Activated CD8-positive, alpha-beta memory T cell treated with anti-CD3 and anti-CD28 coated beads for 36 hours (primary cell): Measurements from ENCODE around the gene TXNDC5. TPM values are rescaled to one million over a fixed set of nuclear protein-coding genes. Genes with fewer than 3 reads are reported as not detected.

Experiments
- CTCF ChIA-PET: fragments of 350-600 bp; sonication (Branson Sonifier 250); formaldehyde crosslinking; loops from one replicate; lab custom pipeline; 2021; ENCODE audit warnings: antibody characterized with exemption; lab: Charles Lee
- POLR2A ChIA-PET: fragments of 350-600 bp; sonication (Branson Sonifier 250); formaldehyde crosslinking; loops from one replicate; lab custom pipeline; 2021; ENCODE audit warnings: antibody characterized with exemption; lab: Charles Lee
- total RNA-seq, 2 experiments: library from RNA; stranded (reverse); gene quantifications; one replicate each; pipeline ENCODE4 v1.2.3, GENCODE V29; 2021

TXNDC5 gene
- total RNA-seq = 10 to 100 TPM; 85.5 to 89.4 TPM

DNA sequence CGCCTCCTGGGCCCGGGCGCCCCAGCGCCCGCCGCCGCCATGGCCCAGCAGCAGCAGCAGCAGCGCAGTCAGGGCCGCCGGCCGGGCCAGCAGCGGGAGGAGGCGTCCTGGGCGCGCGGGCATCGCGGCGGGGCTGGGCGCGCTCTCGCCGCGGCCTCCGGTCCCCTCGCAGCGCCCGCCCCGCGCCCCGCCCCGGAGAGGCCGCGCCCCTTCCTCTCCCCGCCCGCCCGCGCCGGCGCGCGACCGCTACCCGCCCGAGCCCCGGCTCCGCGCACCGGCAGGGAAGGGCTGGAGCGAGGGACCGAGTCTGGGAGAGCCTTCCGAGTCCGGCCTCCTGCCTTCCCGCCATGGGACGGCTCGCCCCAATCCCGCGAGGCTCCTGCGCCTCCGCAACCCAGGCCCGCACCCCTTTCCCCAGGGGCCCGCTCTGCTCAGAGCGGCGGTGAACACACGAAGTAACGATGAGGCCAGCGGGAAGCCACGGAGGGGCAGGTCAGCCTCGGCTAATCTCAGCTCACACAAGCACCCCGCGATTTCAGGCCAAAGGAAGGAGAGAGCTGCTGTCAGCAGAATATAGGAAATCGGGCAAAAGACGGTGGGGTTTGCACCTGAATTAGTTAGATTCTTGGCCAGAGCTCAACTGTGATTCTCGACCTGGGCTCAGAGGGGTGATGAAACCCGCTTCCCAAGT is at the start of gene TXNDC5:
TSS of gene TXNDC5 (minus strand) at position 135 of the 691 bp plus-strand sequence. CDS start at position 123, 12 bp downstream.
- POLR2A ChIA-PET = interaction anchor here (1.5 kb wide), 2 partner anchors 153 to 155 kb away, joined by 3 read pairs; partner anchors contain the start of gene BLOC1S5
- CTCF ChIA-PET = interaction anchor here (1.2 kb wide), 1 partner anchor 153 kb away, joined by 3 read pairs; the partner anchor contains the start of gene BLOC1S5

DNA sequence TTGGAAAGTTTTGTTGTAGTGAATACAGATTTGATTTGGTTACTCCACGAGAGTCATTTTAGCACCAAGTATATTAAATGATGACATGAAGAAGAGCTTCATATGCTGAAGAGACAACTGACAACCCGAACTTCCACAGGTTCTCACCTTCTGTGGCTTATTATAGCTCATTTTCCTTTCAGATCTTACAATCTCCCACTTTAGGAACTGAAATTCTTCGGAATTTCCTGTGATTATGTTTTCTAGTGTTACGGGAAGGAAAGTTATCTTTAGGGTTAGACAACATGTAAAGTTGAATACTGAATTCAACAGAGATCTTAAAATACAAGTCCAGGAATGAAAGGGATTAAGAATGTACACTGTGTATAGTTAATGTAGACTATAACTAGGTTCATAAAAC is 49.6 kb upstream of the TXNDC5 start:
- CTCF ChIA-PET = interaction anchor here (1.2 kb wide), 1 partner anchor 21 kb away, joined by 4 read pairs; no protein-coding TSS in a partner anchor
- POLR2A ChIA-PET = no interaction called here

DNA sequence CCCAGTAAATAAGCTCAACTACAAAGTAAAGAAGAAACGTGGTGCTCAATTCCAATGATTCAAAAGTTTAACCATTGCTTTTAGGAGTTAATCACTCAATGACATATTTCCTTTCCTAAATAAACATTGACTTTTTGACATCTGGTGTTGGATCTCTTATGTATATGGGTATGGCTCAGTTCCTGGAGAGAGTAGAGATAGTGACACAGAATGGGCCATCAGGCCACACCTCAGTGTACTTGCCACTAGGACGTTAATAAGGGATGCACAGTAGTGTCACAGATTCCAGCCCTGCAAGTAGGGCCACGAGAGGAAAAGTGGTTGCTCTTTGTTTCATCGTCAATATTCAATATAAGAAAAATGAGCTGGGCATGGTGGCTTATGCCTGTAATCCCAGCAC is 48.9 kb upstream of the TXNDC5 start:
- ChIA-PET POLR2A (no interaction called here), CTCF (interaction anchor here (1.2 kb wide), 1 partner anchor 20 kb away, joined by 4 read pairs; no protein-coding TSS in a partner anchor)

DNA sequence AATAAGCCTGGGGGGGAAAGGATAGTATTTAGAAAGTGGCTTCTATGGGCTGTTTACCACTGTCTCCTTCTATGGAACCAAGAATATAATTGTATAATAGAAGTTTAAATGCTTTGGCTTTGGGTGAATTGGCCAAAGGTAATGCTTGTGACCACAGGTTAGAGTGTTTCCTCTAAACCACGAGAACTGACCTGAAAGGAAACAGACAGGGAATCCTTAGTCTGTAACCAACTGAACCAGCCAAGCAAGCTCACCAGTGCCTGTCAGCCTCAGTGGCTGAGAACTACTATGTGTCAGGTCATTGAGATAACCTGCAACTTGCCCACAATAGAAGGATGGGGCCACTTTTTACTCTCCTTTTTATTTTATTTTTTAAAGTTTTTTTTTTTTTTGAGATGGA is 47.9 kb upstream of the TXNDC5 start:
- ChIA-PET POLR2A (no interaction called here), CTCF (no interaction called here)

DNA sequence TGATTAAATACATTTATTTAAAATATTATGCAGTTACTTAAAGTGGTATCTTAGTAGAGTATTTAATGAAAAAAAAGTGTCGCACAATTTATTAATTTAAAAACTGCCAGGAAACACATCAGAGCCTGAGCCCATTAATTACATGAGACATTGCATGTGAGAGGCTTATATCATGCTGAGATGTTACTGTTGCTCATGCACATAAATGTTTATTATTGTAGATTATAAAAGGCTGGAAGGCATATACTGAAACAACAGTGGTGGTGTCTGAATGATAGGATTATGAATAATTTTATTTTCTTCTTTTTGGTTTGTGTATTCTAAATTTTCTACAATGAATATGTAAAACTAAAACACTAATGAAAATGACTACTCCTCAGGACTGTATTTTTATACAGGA is 45.7 kb upstream of the TXNDC5 start:
- ChIA-PET CTCF (no interaction called here), POLR2A (no interaction called here)

DNA sequence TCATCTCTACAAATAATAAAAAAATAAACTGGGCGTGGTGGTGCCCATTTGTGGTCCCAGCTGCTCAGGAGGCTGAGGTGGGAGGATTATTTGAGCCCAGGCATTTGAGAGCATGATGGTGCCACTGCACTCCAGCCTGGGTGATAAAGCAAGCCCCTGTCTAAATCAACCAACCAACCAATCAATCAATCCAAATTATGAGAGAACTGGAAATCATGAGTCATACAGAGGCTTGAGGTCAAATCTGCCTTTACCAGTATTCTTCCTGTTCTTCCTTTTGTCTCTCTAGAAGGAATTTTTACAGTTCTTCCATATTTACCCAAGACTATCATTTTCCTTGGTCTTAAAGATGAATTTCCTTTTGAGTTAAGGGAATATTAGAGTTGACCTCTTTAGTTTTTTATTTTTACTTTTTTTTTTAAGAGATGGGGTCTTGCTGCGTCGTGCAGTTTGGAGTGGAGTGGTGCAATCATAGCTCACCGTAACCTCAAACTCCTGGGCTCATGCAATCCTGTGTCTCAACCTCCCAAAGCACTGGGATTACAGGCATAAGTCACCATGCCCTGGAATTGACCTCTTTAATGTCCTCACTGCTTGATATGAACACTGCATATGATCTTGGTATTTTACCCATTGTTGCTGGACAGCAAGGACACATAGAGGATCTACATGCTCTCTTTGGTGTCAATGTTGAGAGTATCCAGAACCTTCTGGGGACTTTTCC is 44.1 kb upstream of the TXNDC5 start:
- ChIA-PET CTCF (no interaction called here), POLR2A (no interaction called here)

DNA sequence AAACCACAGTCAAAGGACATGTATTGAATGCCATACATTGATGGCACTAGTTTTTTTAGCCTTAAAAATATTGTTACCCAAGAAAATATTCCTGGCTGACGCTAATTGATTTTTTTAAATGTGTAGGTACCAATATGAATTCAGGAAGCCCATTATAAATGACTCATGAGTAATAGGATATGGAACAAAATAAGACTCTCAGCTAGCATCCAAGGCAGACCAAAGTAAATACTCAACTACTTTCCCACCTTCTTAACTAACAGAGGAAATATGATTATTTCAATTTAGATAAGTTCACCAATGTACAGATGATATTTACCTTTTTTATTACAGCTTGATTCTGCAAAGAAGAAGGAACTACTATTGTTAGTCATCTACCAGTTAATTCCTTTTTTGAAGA is 43.2 kb upstream of the TXNDC5 start:
- ChIA-PET CTCF (no interaction called here), POLR2A (no interaction called here)

DNA sequence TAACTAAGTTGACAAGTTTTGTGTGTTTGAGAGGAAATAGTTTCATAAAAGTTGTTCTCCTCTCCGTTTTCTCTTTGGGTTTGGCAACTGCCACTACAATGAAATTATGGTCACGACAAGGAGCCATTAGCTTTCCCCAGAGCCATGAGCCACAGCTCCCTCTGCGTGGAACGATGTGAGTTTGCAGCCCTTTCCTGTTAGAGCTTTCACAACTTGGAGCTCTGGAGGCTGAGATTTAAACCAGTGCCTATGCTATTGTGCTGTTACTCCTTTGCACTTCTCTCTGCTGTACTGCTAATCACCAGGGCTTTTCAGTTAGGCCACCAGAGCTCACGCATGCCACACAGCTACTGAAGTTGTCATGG is 29.3 kb upstream of the TXNDC5 start:
- CTCF ChIA-PET = interaction anchor here (1.1 to 1.3 kb wide), 3 partner anchors 11 to 66 kb away, joined by 3 to 4 read pairs (median 3); no protein-coding TSS in a partner anchor
- POLR2A ChIA-PET = no interaction called here

DNA sequence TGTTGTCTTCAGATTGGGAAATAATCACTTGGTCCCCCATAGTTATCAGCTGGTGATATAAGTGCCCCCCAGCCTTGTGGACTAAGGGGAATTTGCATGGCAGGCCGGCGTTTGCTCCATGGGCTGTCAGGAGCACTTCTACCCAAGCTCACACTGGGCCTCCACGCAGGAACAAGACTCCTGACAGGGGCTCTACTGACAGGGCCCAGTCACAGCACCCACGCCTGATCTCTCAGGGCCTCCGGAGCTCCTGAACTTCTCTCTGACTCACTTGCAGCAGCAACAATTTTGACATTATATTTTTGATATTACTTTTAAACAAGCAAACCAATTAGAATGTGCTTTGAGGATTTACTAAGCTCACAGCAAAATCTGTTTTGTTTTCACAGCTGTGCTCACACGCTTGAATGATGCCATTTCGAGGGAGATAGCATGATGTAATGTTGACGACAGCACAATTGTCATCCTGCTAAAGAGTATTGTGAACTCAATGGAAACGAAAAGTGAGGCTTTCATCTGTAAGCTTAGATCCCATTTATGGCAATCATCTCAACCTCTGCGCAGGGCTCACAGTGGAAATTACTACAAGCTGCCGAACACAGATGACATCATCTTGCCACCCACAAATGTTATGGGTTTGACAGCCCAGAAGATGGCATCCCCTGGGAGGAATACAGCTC is 28.7 kb upstream of the TXNDC5 start:
- CTCF ChIA-PET = interaction anchor here (1.1 to 1.3 kb wide), 3 partner anchors 12 to 67 kb away, joined by 3 to 4 read pairs (median 3); no protein-coding TSS in a partner anchor
- POLR2A ChIA-PET = no interaction called here

DNA sequence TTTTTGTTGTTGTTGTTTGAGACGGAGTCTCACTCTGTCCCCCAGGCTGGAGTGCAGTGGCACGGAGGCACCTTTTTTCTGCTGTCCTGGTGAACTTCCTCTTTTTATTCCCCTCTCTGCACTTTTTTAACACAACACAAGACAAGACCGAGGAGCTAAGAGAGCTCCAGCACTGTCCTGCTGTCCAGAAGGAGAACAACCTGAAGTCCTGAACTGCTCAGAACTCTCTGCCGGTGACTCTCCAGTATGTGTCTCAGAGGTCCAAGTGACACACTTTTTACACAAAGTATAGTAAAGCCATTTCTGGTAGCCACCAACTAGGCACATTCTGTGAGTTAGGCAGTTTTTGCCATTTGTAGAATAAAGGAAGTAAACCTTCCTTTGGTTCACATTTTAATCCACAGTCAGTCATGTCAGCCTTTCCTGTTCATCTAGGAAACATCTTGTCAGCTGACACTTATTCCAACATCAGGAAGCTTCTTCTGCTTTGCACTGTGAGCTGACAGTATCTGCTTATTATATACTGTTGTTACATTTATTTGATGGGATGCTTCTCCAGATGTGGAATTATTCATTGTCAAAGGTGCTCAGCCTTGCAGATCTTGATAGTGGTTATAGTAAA is 28.1 kb upstream of the TXNDC5 start:
- CTCF ChIA-PET = interaction anchor here (1.2 to 1.3 kb wide), 2 partner anchors 13 to 68 kb away, joined by 3 read pairs; no protein-coding TSS in a partner anchor

DNA sequence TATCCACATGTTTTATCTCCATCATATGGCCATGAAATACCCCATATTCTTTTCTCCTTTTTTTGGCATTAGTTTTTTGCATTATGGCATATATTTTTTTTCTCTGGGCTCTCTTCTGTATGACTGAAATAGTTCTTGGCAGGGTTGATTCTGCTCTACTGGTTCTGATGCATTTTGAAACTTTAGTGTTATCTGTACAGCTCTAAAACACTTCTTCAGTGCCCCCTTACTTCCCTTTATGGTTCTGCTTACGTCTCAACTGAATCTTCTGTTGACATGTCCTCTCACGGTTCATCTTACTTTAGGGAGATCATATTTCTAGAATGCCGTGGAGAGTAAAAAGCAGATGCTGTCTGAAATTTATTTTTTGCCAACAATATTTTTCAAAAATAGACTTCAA is 23.2 kb upstream of the TXNDC5 start:
- ChIA-PET CTCF (interaction anchor here (0.7 kb wide), 1 partner anchor 174 kb away, joined by 3 read pairs; no protein-coding TSS in a partner anchor), POLR2A (no interaction called here)

More for the DNA sequence above, 28.1 kb upstream of the TXNDC5 start:
- POLR2A ChIA-PET = no interaction called here

DNA sequence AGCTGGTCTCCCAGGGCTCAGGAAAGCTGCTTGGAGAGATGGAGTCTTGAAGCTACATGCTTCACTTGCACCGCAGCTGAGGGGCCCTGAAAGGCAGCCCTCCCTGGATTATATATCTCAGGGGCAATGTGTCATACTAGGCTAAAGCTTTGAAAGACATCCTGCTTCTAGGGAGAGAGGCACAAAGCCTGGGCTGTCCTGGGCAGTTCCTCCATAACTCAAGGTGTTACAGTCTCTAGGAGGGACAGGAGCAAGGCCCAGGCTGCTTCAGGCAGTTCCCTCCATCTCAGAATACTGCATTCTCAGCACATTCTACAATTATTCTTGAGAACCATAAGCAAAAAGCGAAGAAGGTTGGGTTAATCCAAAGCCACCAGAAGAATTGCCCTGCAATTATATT is 22.0 kb upstream of the TXNDC5 start:
- CTCF ChIA-PET = no interaction called here
- POLR2A ChIA-PET = no interaction called here

DNA sequence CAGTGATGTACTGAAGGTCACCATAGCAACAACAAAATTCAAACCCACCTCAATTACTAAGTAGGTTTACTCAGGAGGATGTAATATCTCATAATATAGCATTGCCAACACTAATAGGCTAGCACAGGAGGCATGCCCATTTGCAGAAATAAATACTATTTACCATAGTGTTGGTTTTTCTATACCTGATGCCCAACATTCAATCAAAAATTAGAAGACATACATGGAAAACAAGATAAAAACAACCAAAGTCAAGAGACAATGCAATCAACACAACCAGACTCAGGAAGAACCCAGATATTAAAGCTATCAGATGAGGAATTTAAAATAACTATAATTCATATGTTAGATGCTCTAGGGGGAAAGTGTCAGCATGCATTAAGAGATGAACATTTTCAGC is 14.3 kb upstream of the TXNDC5 start:
- ChIA-PET CTCF (no interaction called here), POLR2A (no interaction called here)

DNA sequence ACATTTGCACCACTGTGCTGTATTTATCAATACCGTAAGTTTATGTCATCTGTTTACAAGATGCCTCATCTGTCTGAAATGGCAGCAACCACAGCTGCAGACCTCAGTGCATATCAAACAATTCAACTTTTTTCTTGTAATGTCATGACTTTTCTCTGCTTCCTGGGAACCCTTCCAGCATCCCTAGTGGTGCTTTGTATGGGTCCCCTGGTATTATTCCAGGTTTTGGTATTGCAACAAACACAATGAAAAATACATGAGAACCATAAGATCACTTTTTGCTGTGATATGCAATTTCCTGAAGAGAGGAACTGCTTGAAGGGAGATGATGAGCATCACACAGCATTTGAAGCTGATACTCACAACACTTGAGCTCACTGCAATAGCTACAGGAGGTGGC is 12.0 kb upstream of the TXNDC5 start:
- ChIA-PET POLR2A (no interaction called here), CTCF (no interaction called here)

DNA sequence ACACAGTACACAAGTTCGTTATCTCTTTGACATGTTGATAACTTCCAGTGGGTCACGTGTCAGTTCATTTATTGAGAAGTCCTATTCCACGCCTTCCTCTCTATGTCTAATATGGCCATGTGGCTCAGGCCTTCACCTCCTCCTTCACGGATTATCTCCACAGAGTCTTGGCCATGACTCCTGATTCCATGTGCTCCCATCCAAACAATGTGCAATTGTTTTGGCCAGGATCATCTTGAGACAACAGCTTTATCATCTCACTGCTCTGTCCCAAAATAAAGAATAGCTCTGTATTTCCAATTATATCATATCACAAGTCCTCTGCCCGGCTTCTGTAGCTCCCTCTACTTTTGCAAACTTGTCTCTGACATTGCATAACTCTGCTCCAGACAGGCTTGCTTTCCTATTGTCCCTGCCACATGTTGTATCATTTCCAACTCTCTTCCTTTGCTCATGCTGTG is 11.1 kb upstream of the TXNDC5 start:
- CTCF ChIA-PET = no interaction called here
- POLR2A ChIA-PET = no interaction called here

DNA sequence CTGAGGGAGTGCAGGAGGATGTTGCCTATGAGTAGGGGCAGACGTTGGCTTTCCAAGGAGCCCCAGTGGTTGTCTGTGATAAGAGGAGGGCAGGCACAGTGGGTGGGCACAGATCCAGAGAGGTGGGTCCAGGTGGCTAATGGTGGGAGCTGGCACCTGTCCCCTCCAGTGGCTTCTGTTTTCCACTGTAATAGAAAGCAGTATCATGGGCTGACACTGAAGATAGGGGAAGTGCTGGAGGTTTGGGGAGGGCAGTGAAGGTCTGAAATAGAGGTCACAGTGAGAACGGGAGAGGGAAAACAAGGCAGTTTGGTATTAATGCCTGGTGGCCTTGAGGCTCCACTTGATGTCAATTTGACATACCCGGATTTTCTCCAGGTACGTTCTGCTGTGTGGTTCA is 10.5 kb upstream of the TXNDC5 start:
- CTCF ChIA-PET = no interaction called here

DNA sequence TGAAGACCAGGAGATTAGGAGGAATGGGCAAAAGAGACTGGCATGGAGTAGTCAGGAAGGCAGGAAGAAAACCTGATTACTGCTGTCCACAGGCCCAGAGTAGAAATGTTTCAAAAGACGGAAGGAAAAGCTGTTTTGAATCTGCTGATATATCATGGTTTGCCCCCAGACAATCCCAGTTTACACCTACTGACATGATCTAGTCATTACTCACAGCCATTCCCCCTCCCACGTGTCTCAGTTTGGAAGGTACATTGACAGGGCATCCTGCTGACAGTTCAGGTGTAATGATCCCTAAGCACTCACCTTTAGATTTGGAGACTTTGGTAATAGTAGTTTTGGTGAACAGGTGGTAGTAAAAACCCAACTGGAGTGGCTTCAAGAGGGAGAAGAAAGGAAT is 9.8 kb upstream of the TXNDC5 start:
- ChIA-PET CTCF (no interaction called here), POLR2A (no interaction called here)

More for the DNA sequence above, 10.5 kb upstream of the TXNDC5 start:
- POLR2A ChIA-PET = no interaction called here

DNA sequence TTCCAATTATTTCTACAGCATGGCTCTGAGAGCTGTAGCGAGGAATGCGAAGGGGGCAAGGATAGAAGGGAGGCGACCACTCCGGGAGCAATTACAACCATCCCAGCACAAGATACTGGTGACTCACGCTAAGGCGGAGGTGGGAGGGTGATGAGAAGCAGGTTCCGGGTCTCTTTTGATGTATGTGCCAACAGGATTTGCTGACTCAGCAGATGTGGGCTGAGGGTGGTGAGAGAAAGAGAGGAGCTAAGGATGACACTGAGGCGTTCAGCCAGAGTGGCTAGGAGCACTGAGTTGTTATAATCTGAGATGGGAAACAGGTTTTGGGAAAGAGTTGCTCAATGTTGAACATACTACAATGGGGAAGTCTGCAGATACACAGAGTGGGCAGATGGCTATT is 9.3 kb upstream of the TXNDC5 start:
- POLR2A ChIA-PET = interaction anchor here (0.5 kb wide), 1 partner anchor 1207 kb away, joined by 3 read pairs; no protein-coding TSS in a partner anchor

DNA sequence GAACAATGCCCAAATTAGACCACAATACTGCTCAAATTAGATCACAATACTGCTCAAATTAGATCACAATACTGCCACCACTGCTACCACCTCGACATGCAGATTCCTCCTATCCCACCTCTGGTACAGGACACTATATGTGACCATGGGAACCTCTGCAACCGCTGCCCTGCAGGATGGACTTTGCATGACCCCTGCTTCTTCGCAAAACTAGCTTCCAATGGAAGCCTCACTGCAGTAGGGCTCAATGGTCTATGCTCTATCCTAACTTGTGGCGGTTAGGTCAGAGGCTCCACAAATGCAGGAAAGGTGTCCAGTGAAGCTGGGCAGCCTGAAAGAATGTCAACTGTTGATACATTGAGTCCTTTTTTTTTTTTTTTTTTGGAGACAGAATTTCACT is 7.8 kb upstream of the TXNDC5 start:
- ChIA-PET POLR2A (no interaction called here), CTCF (no interaction called here)

More for the DNA sequence above, 9.3 kb upstream of the TXNDC5 start:
- CTCF ChIA-PET = no interaction called here
